Astrocyte of the spinal cord (primary cell): ENCODE data around the gene TIMMDC1.

Experiments used
- DNase-seq: peaks from one replicate; pipeline ENCODE4 v3.0.0; 2011; ENCODE audit warnings: low read depth, low spot score
- H3K4me3 ChIP-seq: 2 replicates; pipeline ENCODE4 v1.5.1; 2011; ENCODE audit warnings: low read depth, mild to moderate bottlenecking, low read length, moderate library complexity
- CTCF ChIP-seq: IDR thresholded peaks from 2 replicates; pipeline ENCODE4 v1.5.1; 2012; ENCODE audit warnings: low read depth, mild to moderate bottlenecking, low read length, inconsistent platforms
- in situ Hi-C: cut with HindIII; loops from 2 replicates; pipeline ENCODE4 v1.10.0; 2017; ENCODE audit warnings: low sequenced_read_pairs

The TIMMDC1 gene

DNA sequence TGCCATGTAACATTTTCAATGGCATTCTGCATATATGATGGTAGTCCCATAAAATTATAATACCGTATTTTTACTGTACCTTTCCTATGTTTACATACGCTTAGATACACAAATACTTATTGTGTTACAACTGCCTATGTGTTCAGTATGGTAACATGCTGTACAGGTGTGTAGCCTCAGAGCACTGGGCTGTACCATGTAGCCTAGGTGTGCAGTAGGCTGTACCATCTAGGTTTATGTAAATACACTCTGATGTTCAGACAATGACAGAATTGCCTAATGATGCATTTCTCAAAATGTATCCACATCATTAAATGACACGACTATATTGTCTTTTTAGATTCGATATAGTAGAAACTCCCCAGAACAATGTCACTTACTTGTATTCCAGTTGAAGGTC, 38.4 kb downstream of the TIMMDC1 start:
- TF ChIP-seq CTCF, result no peak
- in situ Hi-C loops, result no loop called here
- DNase-seq, result no peak
- H3K4me3 ChIP-seq, result no peak overlapping the region

GRCh38 chr3:119538772-119539171, 40.4 kb downstream of the TIMMDC1 start:
- in situ Hi-C loops, result no loop called here
- no peak for TF ChIP-seq CTCF
- H3K4me3 ChIP-seq, result no peak overlapping the region
- DNase-seq, result no peak

- TF ChIP-seq CTCF, result no peak
- no peak overlapping the region for H3K4me3 ChIP-seq
- in situ Hi-C loops, result no loop called here
- DNase-seq, result no peak
These were observed 43.2 kb downstream of the TIMMDC1 start for GRCh38 chr3:119541547-119541946.

DNA sequence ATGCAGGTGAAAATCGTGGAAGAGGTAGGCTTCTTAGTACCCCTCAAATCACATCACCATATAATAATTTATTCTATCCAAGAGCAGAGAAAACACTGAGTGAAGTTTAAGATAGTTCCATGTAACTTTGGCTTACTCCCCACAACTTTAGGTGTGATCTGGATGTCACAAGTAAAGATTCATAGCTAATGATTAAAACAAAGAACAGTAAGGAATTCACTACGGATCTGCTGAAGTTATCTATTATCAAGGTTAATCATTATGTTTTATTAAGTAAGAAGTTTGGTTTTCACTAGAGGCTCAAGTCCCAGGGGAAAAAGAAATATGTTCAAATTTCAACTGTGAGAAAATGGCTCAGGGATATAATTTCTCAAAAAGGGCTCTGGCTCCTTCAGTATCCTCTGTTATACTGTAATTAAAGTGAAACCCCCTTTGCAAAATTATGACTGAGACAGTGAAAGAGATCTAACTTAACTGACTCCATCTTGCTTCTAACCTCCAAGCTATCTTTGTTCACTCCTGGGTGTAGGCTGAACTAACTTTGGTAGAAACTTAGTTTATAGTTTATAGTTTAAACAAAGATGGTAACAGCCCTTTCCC, 43.9 kb downstream of the TIMMDC1 start:
- DNase-seq, result no peak
- no peak for TF ChIP-seq CTCF
- in situ Hi-C loops, result no loop called here
- no peak overlapping the region for H3K4me3 ChIP-seq

DNA sequence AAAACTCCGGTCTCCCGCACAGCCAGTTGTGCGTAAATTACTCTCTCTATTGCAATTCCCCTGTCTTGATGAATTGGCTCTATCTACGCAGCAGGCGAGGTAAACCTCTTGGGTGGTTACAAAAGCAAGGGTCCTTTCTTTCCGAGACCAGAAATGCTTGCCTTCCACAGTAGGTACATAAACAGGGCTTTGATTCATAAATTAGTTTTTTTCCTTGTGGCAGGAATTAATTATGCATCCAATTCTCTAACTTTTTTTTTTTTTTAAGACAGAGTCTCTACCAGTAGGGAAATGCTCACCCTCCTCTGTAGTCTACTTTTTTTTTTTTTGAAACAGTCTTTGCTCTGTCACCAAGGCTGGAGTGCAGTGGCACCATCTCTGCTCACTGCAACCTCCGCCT, 44.8 kb downstream of the TIMMDC1 start:
- no peak for TF ChIP-seq CTCF
- DNase-seq, result no peak
- in situ Hi-C loops, result no loop called here
- H3K4me3 ChIP-seq, result no peak overlapping the region

- no peak for DNase-seq
- no peak overlapping the region for H3K4me3 ChIP-seq
- in situ Hi-C loops, result no loop called here
- no peak for TF ChIP-seq CTCF
These were observed 48.9 kb downstream of the TIMMDC1 start for GRCh38 chr3:119547227-119547626.

DNA sequence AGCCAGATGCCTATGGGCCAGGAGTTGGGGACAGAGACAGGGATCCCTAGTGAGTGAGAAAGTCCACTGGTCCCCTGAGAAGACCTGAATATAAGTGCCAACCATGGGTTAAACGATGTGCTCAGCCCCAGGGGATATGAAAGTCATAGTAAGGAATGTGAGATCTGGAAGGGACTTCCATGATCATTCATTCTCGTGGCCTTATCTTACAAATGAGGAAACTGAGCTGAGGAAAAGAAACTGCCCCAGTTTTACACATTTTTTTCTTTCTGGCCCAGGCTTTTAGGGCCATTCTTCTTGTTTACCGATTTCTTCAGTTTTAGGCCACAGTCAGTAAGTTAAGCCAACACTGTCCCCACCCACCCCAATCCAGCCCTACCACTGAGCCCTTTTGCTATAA, 50.0 kb downstream of the TIMMDC1 start:
- H3K4me3 ChIP-seq, result no peak overlapping the region
- in situ Hi-C loops, result no loop called here
- TF ChIP-seq CTCF, result no peak
- no peak for DNase-seq
